Heart right ventricle (tissue), 16 donors: ENCODE results near the gene AKR1C2. TPM values are rescaled to one million over a fixed set of nuclear protein-coding genes. Genes with fewer than 3 reads are reported as not detected.
"Not testable (repeated sequence)": the region's sequence is repeated elsewhere in the genome, so short reads cannot be mapped to it uniquely, and the experiment has no call there.

Source experiments
- ATAC-seq, 8 donors: fragments of 200-7000 bp; cut with Tn5 transposase; one replicate each; pipeline ENCODE4 v1.9.1; 2020; ENCODE audit warnings: mild to moderate bottlenecking in 8 of 8, moderate library complexity in 8 of 8, moderate number of reproducible peaks in 1 of 8
- DNase-seq, 2 donors: peaks; one replicate each; pipeline ENCODE4 v3.0.0-alpha.2; 2020
- H3K27ac ChIP-seq, 10 donors: fragments of 200-600 bp; sonication (generic) in 2 of 10; one replicate each; pipeline versions ENCODE4 v1.5.0 to v1.8.0; 2020 to 2022; ENCODE audit warnings: mild to moderate bottlenecking in 3 of 10
- H3K27me3 ChIP-seq, 7 donors: fragments of 200-600 bp; one replicate each; pipeline ENCODE4 v1.8.0; 2021 to 2022; ENCODE audit warnings: mild to moderate bottlenecking in 2 of 7
- H3K36me3 ChIP-seq, 9 donors: fragments of 200-600 bp; sonication (generic) in 1 of 9; one replicate each; pipeline versions ENCODE4 v1.5.0 to v1.8.0; 2020 to 2022; ENCODE audit warnings: mild to moderate bottlenecking in 2 of 9
- H3K4me1 ChIP-seq, 9 donors: fragments of 200-600 bp; sonication (generic) in 1 of 9; one replicate each; pipeline versions ENCODE4 v1.5.0 to v1.8.0; 2020 to 2022; ENCODE audit warnings: mild to moderate bottlenecking in 4 of 9
- H3K4me3 ChIP-seq, 10 donors: fragments of 200-600 bp; sonication (generic) in 2 of 10; one replicate each; pipeline versions ENCODE4 v1.5.0 to v1.8.0; 2020 to 2022; ENCODE audit warnings: mild to moderate bottlenecking in 7 of 10, moderate library complexity in 2 of 10
- H3K9me3 ChIP-seq, 11 donors: fragments of 200-600 bp in 10 of 11; sonication (generic) in 2 of 11; one replicate each; pipeline versions ENCODE4 v1.5.0 to v1.8.0; 2013 to 2022; ENCODE audit warnings: mild to moderate bottlenecking in 2 of 11, control low read depth in 1 of 11, moderate library complexity in 1 of 11
- CTCF ChIP-seq, 9 donors: fragments of 200-600 bp; sonication (generic) in 2 of 9; IDR thresholded peaks; one replicate each; pipeline versions ENCODE4 v1.5.0 to v1.8.0; 2021 to 2022; ENCODE audit warnings: antibody characterized with exemption in 9 of 9, mild to moderate bottlenecking in 5 of 9, moderate library complexity in 1 of 9
- WGBS, 2 donors: extraction: QIAGEN DNeasy Blood & Tissue Kit; methylation state at CpG; one replicate each; pipeline ENCODE4 v1.1.7; 2013; ENCODE audit warnings: inconsistent platforms in 1 of 2; 5-methylcytosine and 5-hydroxymethylcytosine counted together
- intact Hi-C, 10 donors: fragments of 100-400 bp; cut with DNase I; formaldehyde crosslinking; loops; one replicate each; pipeline versions ENCODE4 v1.11.1 to v1.14.2; 2022
- polyA plus RNA-seq, 2 donors: library from polyadenylated mRNA; stranded (reverse); fragments of 200-250 nt; gene quantifications; one replicate each; pipeline ENCODE4 v1.2.3, GENCODE V29; 2013
- total RNA-seq, 10 donors: library from RNA; stranded (reverse); fragmentation: NEBNext Ultra II Directional in 3 of 10; extraction: Animal tissue kit (Norgen Biotek cat#: 25700) in 3 of 10; gene quantifications; one replicate each; pipeline versions ENCODE4 v1.2.1 to v1.2.4, GENCODE V29; 2021 to 2023
- donor health status: Arrhythmogenic right ventricular cardiomyopathy.
- donor health status: ischemic (EF 13 %, LVEDD 7.1; RV severe dilation, severe dysfunction).
- donor health status: healthy with polysubstance abuse.
- donor health status: DM: no; HTN: yes; CAD: no.
- donor health status: DM: no; HTN: no; CAD: no.
- donor health status: ischemic (EF 25% LVEDD 6.9; RV normal size, moderate dysfunction).
- donor health status: ischemic (EF 25% LVEDD 5.7; RV mildly dilated, moderate dysfunction).
- donor health status: healthy.
- donor health status: DM: yes; HTN: yes; CAD: no.
- donor health status: Ischemic cardiomyopathy.
- donor health status: ischemic (EF 35%, LVEDD 5.7; RV mildly dilated, moderate dysfunction).
- donor health status: nonischemic (EF 11% LVEDD 7.7; RV severe dilation, severe dysfunction).
- donor health status: DM: yes; HTN: yes; CAD: no.
- donor health status: PGD.
- donor health status: ischemic (EF 29% LVEDD 5.4; RV normal size, mild dysfunction).
- donor health status: nonischemic (EF 23%, LVEDD 6.1; RV moderate dilation, normal function).

AKR1C2 gene
- total and polyA plus RNA-seq, 12 donors: 4.5 to 44.4 (median 20.5) TPM

- intact Hi-C loops: loop anchor here in 7 of 10 donors (2.0 to 10.0 kb wide), 6 partner anchors 113 to 303 kb away; partner anchors contain the start of gene AKR1C3 (in 1 of the 7)
- peak in 7 of 8 donors; percentile 51 to 71 (median 63) for ATAC-seq
Measured at GRCh38 chr10:4981722-4982471, 21.8 kb downstream of the AKR1C2 start.

GRCh38 chr10:4980793-4981192 is 22.9 kb downstream of the AKR1C2 start:
- peaks cover 0 to 31% (median 0%) of the 10 kb centered on the region in 9 donors for H3K36me3 ChIP-seq
- TF ChIP-seq CTCF (IDR thresholded peaks at IDR 0.05): no peak
- no peak for DNase-seq
- H3K27me3 ChIP-seq: no peaks in the 10 kb centered on the region
- H3K9me3 ChIP-seq: no peaks in the 10 kb centered on the region
- peaks cover 4 to 25% (median 11%) of the 10 kb centered on the region in 9 donors for H3K4me1 ChIP-seq
- 96% methylated on average over 2 of the region's 2 CpGs for WGBS, 2 donors
- intact Hi-C loops: loop anchor here in 6 of 10 donors (5.0 to 10.0 kb wide), 5 partner anchors 114 to 304 kb away; partner anchors contain the start of gene AKR1C3 (in 1 of the 6)
- no peak overlapping the region for H3K4me3 ChIP-seq
- ATAC-seq: no peak
- H3K27ac ChIP-seq: peak overlapping the region in 1 of 10 donors; percentile 24

More at GRCh38 chr10:4981722-4982471, 21.8 kb downstream of the AKR1C2 start:
- Histone ChIP-seq H3K27me3 (no peaks in the 10 kb centered on the region), H3K4me3 (no peak overlapping the region), H3K9me3 (no peaks in the 10 kb centered on the region), H3K27ac (peak overlapping the region in 6 of 10 donors; percentile 2 to 62 (median 15)), H3K36me3 (peaks cover 0 to 23% (median 0%) of the 10 kb centered on the region in 9 donors), H3K4me1 (peaks cover 4 to 27% (median 11%) of the 10 kb centered on the region in 9 donors)
- peak in 1 of 2 donors; percentile 30 for DNase-seq
- 37 to 39% methylated on average over 14 of the region's 14 CpGs for WGBS, 2 donors
- peak in 8 of 9 donors; percentile 20 to 64 (median 57) for TF ChIP-seq CTCF (IDR thresholded peaks at IDR 0.05)

- Histone ChIP-seq H3K4me3 (no peak overlapping the region), H3K36me3 (peaks cover 0 to 37% (median 0%) of the 10 kb centered on the region in 9 donors), H3K27me3 (no peaks in the 10 kb centered on the region), H3K27ac (no peak overlapping the region), H3K4me1 (peaks cover 4 to 13% (median 8%) of the 10 kb centered on the region in 9 donors), H3K9me3 (no peaks in the 10 kb centered on the region)
- TF ChIP-seq CTCF (IDR thresholded peaks at IDR 0.05): no peak
- 96 to 97% methylated on average over 4 of the region's 4 CpGs for WGBS, 2 donors
- intact Hi-C loops: no loop called here
- DNase-seq: no peak
- ATAC-seq: no peak
Measured at GRCh38 chr10:4978870-4979269, 24.8 kb downstream of the AKR1C2 start.

- Histone ChIP-seq H3K4me1 (peaks cover 3 to 9% (median 7%) of the 10 kb centered on the region in 9 donors), H3K36me3 (peaks cover 0 to 50% (median 0%) of the 10 kb centered on the region in 9 donors), H3K4me3 (no peak overlapping the region), H3K9me3 (no peaks in the 10 kb centered on the region), H3K27ac (no peak overlapping the region), H3K27me3 (no peaks in the 10 kb centered on the region)
- intact Hi-C loops: no loop called here
- TF ChIP-seq CTCF (IDR thresholded peaks at IDR 0.05): no peak
- ATAC-seq (no peak), DNase-seq (no peak)
Measured at GRCh38 chr10:4977025-4977424, 26.6 kb downstream of the AKR1C2 start.

GRCh38 chr10:4974400-4974799 is 29.3 kb downstream of the AKR1C2 start:
- H3K4me3 ChIP-seq, H3K27me3 ChIP-seq, H3K9me3 ChIP-seq, H3K4me1 ChIP-seq, H3K27ac ChIP-seq, ATAC-seq, intact Hi-C loops, DNase-seq: not testable (repeated sequence)
- peaks cover 0 to 53% (median 0%) of the 10 kb centered on the region in 9 donors for H3K36me3 ChIP-seq

- H3K27me3 ChIP-seq, H3K9me3 ChIP-seq, H3K4me1 ChIP-seq, intact Hi-C loops, ATAC-seq, H3K27ac ChIP-seq, DNase-seq, H3K4me3 ChIP-seq: not testable (repeated sequence)
- 94 to 100% methylated on average over 1 of the region's 1 CpG for WGBS, 2 donors
- H3K36me3 ChIP-seq: peaks cover 0 to 56% (median 7%) of the 10 kb centered on the region in 9 donors
Measured at GRCh38 chr10:4973294-4973693, 30.4 kb downstream of the AKR1C2 start.

GRCh38 chr10:4972369-4973142 is 31.1 kb downstream of the AKR1C2 start:
- ATAC-seq, H3K9me3 ChIP-seq: not testable (repeated sequence)
- 98% methylated on average over 15 to 16 of the region's 18 CpGs for WGBS, 2 donors

More at GRCh38 chr10:4972369-4973142, 31.1 kb downstream of the AKR1C2 start:
- H3K4me3 ChIP-seq, intact Hi-C loops, DNase-seq, H3K27ac ChIP-seq, H3K4me1 ChIP-seq, H3K27me3 ChIP-seq: not testable (repeated sequence)
- H3K36me3 ChIP-seq: peaks cover 0 to 53% (median 7%) of the 10 kb centered on the region in 9 donors
